ENCODE measurements around the gene PLD4.

Gene PLD4

GRCh38 chr14:104932676-104933631 lies 8.3 kb downstream of the PLD4 start:
- H3K9me3 Mint-ChIP-seq, result no peaks in the 10 kb centered on the region
- peaks cover 5% of the 10 kb centered on the region for H3K4me1 Mint-ChIP-seq
- peak; percentile 94 for DNase-seq
- no peaks in the 10 kb centered on the region for H3K36me3 Mint-ChIP-seq (ENCODE audit: low read depth)
- peaks cover 94% of the 10 kb centered on the region for H3K27me3 Mint-ChIP-seq (ENCODE audit: low read depth, poor library complexity)
- H3K4me3 Mint-ChIP-seq, result peak overlapping the region; percentile 55
- no peak overlapping the region for H3K27ac Mint-ChIP-seq
- peak; percentile 57 for TF ChIP-seq CTCF (IDR thresholded peaks at IDR 0.05)

DNA sequence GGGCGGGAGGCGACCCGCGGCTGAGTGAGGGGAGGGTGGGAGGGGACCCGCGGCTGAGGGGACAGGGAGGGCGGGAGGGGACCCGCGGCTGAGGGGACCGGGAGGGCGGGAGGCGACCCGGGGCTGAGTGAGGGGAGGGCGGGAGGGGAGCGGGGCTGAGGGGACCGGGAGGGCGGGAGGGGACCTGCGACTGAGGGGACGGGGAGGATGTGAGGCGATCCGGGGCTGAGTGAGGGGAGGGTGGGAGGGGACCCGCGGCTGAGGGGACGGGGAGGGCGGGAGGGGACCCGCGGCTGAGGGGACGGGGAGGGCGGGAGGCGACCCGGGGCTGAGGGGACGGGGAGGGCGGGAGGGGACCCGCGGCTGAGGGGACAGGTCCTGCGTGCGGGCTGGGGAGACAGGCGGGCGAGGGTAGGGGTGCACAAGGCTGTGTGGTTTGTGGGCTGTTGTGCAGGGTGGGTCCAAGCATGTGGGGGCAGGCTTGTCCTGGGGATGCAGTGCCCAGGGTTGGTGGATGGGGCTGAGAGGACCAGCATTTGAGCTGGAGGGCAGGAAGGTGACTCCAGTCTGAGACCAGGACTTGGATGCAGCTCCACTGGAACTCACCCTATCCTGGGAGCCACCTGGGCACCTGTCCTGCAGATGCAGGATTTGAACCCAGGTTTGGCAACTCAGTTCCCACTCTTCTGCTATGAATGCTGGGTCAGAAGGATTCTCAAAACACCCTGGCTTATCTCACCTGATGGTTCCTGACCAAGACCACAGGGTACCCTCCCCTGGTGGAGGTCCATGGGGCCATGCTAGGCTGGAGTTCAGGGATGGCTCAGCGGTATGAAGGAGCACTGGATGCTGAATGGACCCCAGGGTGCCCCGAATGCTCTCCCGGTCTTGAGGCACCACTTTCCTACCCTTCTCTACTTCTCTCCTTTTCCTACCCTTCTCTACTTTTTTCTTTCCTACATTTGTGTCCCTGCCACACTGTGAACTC lies 9.4 kb downstream of the PLD4 start:
- Mint-ChIP-seq H3K27ac (no peak overlapping the region), H3K4me1 (peaks cover 5% of the 10 kb centered on the region), H3K9me3 (no peaks in the 10 kb centered on the region), H3K27me3 (ENCODE audit: low read depth, poor library complexity) (peaks cover 95% of the 10 kb centered on the region), H3K36me3 (ENCODE audit: low read depth) (no peaks in the 10 kb centered on the region), H3K4me3 (peak overlapping the region; percentile 74)
- no peak for DNase-seq
- no peak for TF ChIP-seq CTCF (IDR thresholded peaks at IDR 0.05)

DNA sequence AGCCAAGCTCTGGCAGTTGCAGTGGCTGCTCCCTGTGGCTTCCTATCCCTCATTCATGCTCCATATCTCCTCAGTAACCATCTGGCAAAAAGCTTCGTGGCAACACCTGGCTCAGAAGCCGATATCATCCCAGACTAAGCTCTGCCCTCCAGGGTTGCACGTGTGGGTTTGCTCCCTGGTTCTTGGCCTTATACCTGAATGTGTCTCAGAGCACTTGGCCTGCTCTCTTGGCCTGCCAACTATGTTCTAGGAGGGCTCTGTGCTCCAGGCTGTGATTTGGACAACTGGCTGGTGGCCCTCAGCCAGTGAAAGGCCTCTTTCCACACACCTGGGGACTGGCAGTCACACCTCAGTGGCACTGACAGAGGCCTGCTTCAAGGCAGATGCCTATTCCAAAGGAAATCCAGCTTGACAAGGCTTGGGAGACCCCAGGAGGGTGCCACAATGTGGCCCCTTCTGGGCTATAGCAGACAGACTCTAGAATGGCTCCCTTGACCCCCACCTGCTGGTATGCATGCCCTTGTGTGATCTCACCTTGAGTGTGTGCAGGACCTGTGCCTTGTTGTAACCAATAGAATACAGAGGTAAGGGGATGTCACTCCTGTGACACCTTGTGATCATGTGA lies 10.5 kb downstream of the PLD4 start:
- TF ChIP-seq CTCF (IDR thresholded peaks at IDR 0.05), result no peak
- peak overlapping the region; percentile 74 for H3K4me3 Mint-ChIP-seq
- no peaks in the 10 kb centered on the region for H3K36me3 Mint-ChIP-seq (ENCODE audit: low read depth)
- DNase-seq, result no peak
- H3K27me3 Mint-ChIP-seq (ENCODE audit: low read depth, poor library complexity), result peaks cover 96% of the 10 kb centered on the region
- H3K27ac Mint-ChIP-seq, result no peak overlapping the region
- peaks cover 5% of the 10 kb centered on the region for H3K4me1 Mint-ChIP-seq
- H3K9me3 Mint-ChIP-seq, result no peaks in the 10 kb centered on the region

DNA sequence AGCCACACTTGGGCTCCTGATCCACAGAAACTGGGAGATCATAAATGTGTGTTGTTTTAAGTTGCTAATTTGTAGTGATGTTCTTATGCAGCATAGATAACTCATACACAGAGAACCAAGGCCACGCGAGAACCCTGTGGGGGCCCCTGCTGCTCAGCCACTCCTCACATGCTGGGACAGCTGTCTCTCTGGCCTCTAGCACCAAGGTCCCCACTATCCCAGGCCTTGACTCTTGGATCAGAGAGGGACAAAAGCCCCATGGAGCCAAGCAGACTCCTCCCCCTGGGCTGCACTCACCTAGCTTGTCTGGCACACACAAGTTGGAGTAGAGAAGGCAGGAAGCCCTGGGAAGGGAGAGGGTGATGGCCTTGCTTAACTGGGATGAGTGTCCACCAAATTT lies 11.3 kb downstream of the PLD4 start:
- Mint-ChIP-seq H3K36me3 (ENCODE audit: low read depth) (no peaks in the 10 kb centered on the region), H3K27me3 (ENCODE audit: low read depth, poor library complexity) (peaks cover 96% of the 10 kb centered on the region), H3K4me3 (no peak overlapping the region), H3K4me1 (peaks cover 5% of the 10 kb centered on the region), H3K27ac (no peak overlapping the region), H3K9me3 (no peaks in the 10 kb centered on the region)
- no peak for DNase-seq
- TF ChIP-seq CTCF (IDR thresholded peaks at IDR 0.05), result no peak

DNA sequence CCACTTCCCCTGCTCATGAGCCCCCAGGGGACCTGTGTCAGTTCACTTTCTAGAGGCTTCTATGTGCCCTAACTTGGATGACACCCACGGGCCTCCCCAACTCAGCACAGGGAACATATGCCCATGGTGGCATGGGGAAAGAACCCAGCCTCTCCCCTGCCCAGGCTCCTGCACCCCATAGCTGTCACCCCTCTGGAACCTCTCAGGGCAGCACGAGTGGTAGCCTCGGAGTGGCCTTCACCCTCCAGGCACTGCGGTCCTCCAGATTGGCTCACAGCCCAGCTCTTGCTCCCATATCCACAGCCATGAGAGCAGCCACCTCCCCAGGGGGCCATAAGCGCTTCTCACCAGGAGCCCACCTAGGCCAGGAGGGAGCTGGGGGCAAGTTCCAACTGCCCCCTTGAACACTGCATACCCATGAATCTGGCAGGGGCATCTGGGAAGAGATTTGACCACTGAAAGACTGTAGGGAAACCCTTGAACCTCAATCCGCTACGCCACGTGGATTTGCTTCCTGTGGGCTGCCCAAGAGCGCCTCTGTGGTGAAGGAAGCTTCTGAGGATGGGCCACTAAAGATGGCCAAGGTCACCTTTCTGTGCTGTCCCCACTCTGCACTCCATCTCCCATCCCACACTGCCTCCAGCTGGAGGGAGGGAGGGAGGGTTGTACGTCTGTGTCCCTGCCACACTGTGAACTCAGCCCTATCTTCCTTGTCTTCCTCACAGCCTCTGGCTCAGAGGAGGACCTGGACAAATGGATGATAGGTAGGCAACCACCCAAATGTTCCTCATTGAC lies 11.9 kb downstream of the PLD4 start:
- DNase-seq, result no peak
- peaks cover 96% of the 10 kb centered on the region for H3K27me3 Mint-ChIP-seq (ENCODE audit: low read depth, poor library complexity)
- no peak for TF ChIP-seq CTCF (IDR thresholded peaks at IDR 0.05)
- H3K27ac Mint-ChIP-seq, result no peak overlapping the region
- H3K36me3 Mint-ChIP-seq (ENCODE audit: low read depth), result no peaks in the 10 kb centered on the region
- H3K4me1 Mint-ChIP-seq, result peaks cover 5% of the 10 kb centered on the region
- no peaks in the 10 kb centered on the region for H3K9me3 Mint-ChIP-seq
- H3K4me3 Mint-ChIP-seq, result no peak overlapping the region

Measured in nephron progenitor cell (in vitro differentiated cells).